Measurements from ENCODE around the gene UNC13B.

Gene UNC13B

DNA sequence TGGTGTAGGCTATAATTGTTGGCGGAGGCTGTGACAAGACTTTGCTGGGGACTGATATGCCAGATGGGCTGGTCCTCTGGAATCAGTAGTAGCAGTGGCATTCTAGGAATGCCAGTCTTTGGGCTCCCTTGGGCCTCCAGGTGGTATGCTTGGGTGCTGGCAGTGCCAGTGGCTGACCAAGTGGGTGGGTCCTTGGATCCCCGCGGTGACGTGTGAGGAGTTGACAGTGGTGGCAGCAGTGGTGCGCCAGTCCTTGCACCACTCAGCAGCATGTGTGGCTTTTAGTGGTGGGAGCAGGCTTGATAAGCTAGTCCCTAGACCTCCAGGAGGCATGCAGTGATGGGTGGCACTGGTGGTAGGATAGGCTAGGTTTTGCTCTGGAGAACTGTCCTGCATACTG lies 63.9 kb downstream of the UNC13B start:
- CTCF ChIA-PET = no interaction called here
- POLR2A ChIA-PET = no interaction called here
- Histone ChIP-seq H3K9me3 (ENCODE audit: control insufficient read depth, insufficient read depth, low read depth, low read length) (no peaks in the 10 kb centered on the region), H3K4me3 (ENCODE audit: low read depth, low read length) (no peak overlapping the region), H3K4me1 (ENCODE audit: control insufficient read depth, insufficient read depth, low read length) (no peaks in the 10 kb centered on the region), H3K36me3 (ENCODE audit: control insufficient read depth in 2 of 2, insufficient read depth in 1 of 2, low read length in 2 of 2) (no peaks in the 10 kb centered on the region), H3K27ac (ENCODE audit: extremely low read depth, low read depth, low read length) (no peak overlapping the region)
- TF ChIP-seq ZNF138 (tag by site-specific recombination; IDR thresholded peaks at IDR 0.05; ENCODE audit: borderline replicate concordance) (no peak), ZNF792 (tag by site-specific recombination; IDR thresholded peaks at IDR 0.05) (no peak), SCRT1 (tag by site-specific recombination; IDR thresholded peaks at IDR 0.05; ENCODE audit: borderline replicate concordance) (no peak), ZNF223 (tag by site-specific recombination; IDR thresholded peaks at IDR 0.05) (no peak), BCL11A (tag by site-specific recombination; IDR thresholded peaks at IDR 0.05; ENCODE audit: low read depth) (no peak), ZNF266 (tag by site-specific recombination; IDR thresholded peaks at IDR 0.05; ENCODE audit: low read depth) (no peak), ZNF623 (tag by site-specific recombination; IDR thresholded peaks at IDR 0.05) (no peak), ZNF10 (tag by site-specific recombination; IDR thresholded peaks at IDR 0.05) (no peak), KLF7 (tag by site-specific recombination; IDR thresholded peaks at IDR 0.05; ENCODE audit: borderline replicate concordance) (no peak), ZNF311 (tag by site-specific recombination; IDR thresholded peaks at IDR 0.05; ENCODE audit: borderline replicate concordance) (no peak), ZNF157 (tag by site-specific recombination; IDR thresholded peaks at IDR 0.05) (no peak), ZNF843 (tag by site-specific recombination; IDR thresholded peaks at IDR 0.05) (no peak), MYNN (tag by site-specific recombination; IDR thresholded peaks at IDR 0.05; ENCODE audit: borderline replicate concordance) (no peak), ZNF654 (tag by site-specific recombination; IDR thresholded peaks at IDR 0.05; ENCODE audit: low read depth) (no peak), ZNF146 (tag by site-specific recombination; IDR thresholded peaks at IDR 0.05) (no peak), ZNF707 (tag by site-specific recombination; IDR thresholded peaks at IDR 0.05) (no peak)
- TF ChIP-seq, protein P1, sequence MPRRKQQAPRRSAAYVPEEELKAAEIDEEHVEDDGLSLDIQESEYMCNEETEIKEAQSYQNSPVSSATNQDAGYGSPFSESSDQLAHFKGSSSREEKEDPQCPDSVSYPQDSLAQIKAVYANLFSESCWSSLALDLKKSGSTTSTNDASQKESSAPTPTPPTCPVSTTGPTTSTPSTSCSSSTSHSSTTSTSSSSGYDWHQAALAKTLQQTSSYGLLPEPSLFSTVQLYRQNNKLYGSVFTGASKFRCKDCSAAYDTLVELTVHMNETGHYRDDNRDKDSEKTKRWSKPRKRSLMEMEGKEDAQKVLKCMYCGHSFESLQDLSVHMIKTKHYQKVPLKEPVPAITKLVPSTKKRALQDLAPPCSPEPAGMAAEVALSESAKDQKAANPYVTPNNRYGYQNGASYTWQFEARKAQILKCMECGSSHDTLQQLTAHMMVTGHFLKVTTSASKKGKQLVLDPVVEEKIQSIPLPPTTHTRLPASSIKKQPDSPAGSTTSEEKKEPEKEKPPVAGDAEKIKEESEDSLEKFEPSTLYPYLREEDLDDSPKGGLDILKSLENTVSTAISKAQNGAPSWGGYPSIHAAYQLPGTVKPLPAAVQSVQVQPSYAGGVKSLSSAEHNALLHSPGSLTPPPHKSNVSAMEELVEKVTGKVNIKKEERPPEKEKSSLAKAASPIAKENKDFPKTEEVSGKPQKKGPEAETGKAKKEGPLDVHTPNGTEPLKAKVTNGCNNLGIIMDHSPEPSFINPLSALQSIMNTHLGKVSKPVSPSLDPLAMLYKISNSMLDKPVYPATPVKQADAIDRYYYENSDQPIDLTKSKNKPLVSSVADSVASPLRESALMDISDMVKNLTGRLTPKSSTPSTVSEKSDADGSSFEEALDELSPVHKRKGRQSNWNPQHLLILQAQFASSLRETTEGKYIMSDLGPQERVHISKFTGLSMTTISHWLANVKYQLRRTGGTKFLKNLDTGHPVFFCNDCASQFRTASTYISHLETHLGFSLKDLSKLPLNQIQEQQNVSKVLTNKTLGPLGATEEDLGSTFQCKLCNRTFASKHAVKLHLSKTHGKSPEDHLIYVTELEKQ (tag by site-specific recombination; IDR thresholded peaks at IDR 0.05; ENCODE audit: borderline replicate concordance) = no peak
- TF ChIP-seq, protein P2, sequence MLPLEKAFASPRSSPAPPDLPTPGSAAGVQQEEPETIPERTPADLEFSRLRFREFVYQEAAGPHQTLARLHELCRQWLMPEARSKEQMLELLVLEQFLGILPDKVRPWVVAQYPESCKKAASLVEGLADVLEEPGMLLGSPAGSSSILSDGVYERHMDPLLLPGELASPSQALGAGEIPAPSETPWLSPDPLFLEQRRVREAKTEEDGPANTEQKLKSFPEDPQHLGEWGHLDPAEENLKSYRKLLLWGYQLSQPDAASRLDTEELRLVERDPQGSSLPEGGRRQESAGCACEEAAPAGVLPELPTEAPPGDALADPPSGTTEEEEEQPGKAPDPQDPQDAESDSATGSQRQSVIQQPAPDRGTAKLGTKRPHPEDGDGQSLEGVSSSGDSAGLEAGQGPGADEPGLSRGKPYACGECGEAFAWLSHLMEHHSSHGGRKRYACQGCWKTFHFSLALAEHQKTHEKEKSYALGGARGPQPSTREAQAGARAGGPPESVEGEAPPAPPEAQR (tag by site-specific recombination; IDR thresholded peaks at IDR 0.05) = no peak
- TF ChIP-seq, protein P3, sequence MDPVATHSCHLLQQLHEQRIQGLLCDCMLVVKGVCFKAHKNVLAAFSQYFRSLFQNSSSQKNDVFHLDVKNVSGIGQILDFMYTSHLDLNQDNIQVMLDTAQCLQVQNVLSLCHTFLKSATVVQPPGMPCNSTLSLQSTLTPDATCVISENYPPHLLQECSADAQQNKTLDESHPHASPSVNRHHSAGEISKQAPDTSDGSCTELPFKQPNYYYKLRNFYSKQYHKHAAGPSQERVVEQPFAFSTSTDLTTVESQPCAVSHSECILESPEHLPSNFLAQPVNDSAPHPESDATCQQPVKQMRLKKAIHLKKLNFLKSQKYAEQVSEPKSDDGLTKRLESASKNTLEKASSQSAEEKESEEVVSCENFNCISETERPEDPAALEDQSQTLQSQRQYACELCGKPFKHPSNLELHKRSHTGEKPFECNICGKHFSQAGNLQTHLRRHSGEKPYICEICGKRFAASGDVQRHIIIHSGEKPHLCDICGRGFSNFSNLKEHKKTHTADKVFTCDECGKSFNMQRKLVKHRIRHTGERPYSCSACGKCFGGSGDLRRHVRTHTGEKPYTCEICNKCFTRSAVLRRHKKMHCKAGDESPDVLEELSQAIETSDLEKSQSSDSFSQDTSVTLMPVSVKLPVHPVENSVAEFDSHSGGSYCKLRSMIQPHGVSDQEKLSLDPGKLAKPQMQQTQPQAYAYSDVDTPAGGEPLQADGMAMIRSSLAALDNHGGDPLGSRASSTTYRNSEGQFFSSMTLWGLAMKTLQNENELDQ (tag by site-specific recombination; IDR thresholded peaks at IDR 0.05; ENCODE audit: low read depth) = no peak

DNA sequence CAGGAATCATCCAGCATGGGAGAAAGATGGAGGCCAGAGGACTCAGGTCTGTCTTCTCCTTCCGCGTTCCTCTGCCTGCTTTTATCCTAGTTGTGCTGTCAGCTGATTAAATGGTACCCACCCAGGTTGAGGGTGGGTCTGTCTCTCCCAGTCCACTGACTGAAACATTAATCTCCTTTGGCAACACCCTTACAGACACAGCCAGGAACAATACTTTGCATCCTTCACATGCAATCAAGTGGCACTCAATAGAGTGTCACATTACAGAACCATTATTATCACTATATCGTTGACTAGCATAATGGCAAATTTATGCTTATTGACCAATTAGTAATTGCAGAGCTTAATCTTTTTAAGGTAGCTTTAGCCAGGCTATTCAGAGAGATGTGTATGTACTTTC lies 64.8 kb downstream of the UNC13B start:
- H3K9me3 ChIP-seq (ENCODE audit: control insufficient read depth, insufficient read depth, low read depth, low read length) = no peaks in the 10 kb centered on the region
- H3K27ac ChIP-seq (ENCODE audit: extremely low read depth, low read depth, low read length) = no peak overlapping the region
- peak; percentile 63 for TF ChIP-seq KLF1 (tag by site-specific recombination; IDR thresholded peaks at IDR 0.05)
- no peak for TF ChIP-seq ZNF707 (tag by site-specific recombination; IDR thresholded peaks at IDR 0.05)
- TF ChIP-seq, protein P4, sequence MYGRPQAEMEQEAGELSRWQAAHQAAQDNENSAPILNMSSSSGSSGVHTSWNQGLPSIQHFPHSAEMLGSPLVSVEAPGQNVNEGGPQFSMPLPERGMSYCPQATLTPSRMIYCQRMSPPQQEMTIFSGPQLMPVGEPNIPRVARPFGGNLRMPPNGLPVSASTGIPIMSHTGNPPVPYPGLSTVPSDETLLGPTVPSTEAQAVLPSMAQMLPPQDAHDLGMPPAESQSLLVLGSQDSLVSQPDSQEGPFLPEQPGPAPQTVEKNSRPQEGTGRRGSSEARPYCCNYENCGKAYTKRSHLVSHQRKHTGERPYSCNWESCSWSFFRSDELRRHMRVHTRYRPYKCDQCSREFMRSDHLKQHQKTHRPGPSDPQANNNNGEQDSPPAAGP (tag by site-specific recombination; IDR thresholded peaks at IDR 0.05) = peak; percentile 58; the same call in 1 of the 2 replicates
- CTCF ChIA-PET = interaction anchor here (0.7 to 1.0 kb wide), 2 partner anchors 33 to 231 kb away, joined by 3 to 4 read pairs; no protein-coding TSS in a partner anchor
- H3K36me3 ChIP-seq (ENCODE audit: control insufficient read depth in 2 of 2, insufficient read depth in 1 of 2, low read length in 2 of 2) = no peaks in the 10 kb centered on the region
- POLR2A ChIA-PET = no interaction called here
- H3K4me3 ChIP-seq (ENCODE audit: low read depth, low read length) = no peak overlapping the region
- no peaks in the 10 kb centered on the region for H3K4me1 ChIP-seq (ENCODE audit: control insufficient read depth, insufficient read depth, low read length)
